ENCODE data around the gene PMPCA. TPM values are rescaled to one million over a fixed set of nuclear protein-coding genes. Genes with fewer than 3 reads are reported as not detected.

The PMPCA gene
- total RNA-seq, 4 donors from 2014 or later: 22.8 to 43.9 (median 35.0) TPM

GRCh38 chr9:136459425-136459824 is 49.0 kb downstream of the PMPCA start:
- H3K27me3 ChIP-seq: no peaks in the 10 kb centered on the region
- H3K4me1 ChIP-seq: no peaks in the 10 kb centered on the region
- no peak for TF ChIP-seq EP300 (IDR thresholded peaks at IDR 0.05)
- no peak for TF ChIP-seq POLR2AphosphoS5 (IDR thresholded peaks at IDR 0.05)
- TF ChIP-seq POLR2A (IDR thresholded peaks at IDR 0.05; ENCODE audit: low read depth): no peak
- no peak for TF ChIP-seq CTCF (IDR thresholded peaks at IDR 0.05)
- H3K27ac ChIP-seq (replicated peaks in 1 of 4): no peak overlapping the region
- intact Hi-C loops (cut with DNase I): no loop called here
- H3K36me3 ChIP-seq: peaks cover 99 to 100% (median 100%) of the 10 kb centered on the region in 4 donors
- DNase-seq (ENCODE audit: extremely low spot score): no peak
- no peak overlapping the region for H3K4me3 ChIP-seq
- H3K9me3 ChIP-seq: no peaks in the 10 kb centered on the region
- 96% methylated on average over 28 of the region's 28 CpGs for WGBS

- intact Hi-C loops (cut with DNase I): no loop called here
- DNase-seq (ENCODE audit: extremely low spot score): no peak
- peaks cover 99 to 100% (median 100%) of the 10 kb centered on the region in 4 donors for H3K36me3 ChIP-seq
Measured at GRCh38 chr9:136460772-136461325, 50.4 kb downstream of the PMPCA start.

GRCh38 chr9:136462664-136463063 is 52.2 kb downstream of the PMPCA start:
- no peak overlapping the region for H3K27ac ChIP-seq (replicated peaks in 1 of 4)
- H3K4me1 ChIP-seq: no peaks in the 10 kb centered on the region
- no peak for DNase-seq (ENCODE audit: extremely low spot score)
- no peaks in the 10 kb centered on the region for H3K27me3 ChIP-seq
- 89% methylated on average over 9 of the region's 17 CpGs for WGBS
- H3K36me3 ChIP-seq: peaks cover 98 to 100% (median 100%) of the 10 kb centered on the region in 4 donors
- H3K4me3 ChIP-seq: no peak overlapping the region
- intact Hi-C loops (cut with DNase I): no loop called here
- TF ChIP-seq EP300 (IDR thresholded peaks at IDR 0.05): no peak
- no peak for TF ChIP-seq POLR2A (IDR thresholded peaks at IDR 0.05; ENCODE audit: low read depth)
- no peak for TF ChIP-seq POLR2AphosphoS5 (IDR thresholded peaks at IDR 0.05)
- TF ChIP-seq CTCF (IDR thresholded peaks at IDR 0.05): no peak
- H3K9me3 ChIP-seq: no peaks in the 10 kb centered on the region

More at GRCh38 chr9:136460772-136461325, 50.4 kb downstream of the PMPCA start:
- 96% methylated on average over 12 of the region's 23 CpGs for WGBS
- Histone ChIP-seq H3K4me3 (no peak overlapping the region), H3K27ac (replicated peaks in 1 of 4) (no peak overlapping the region), H3K27me3 (no peaks in the 10 kb centered on the region), H3K4me1 (no peaks in the 10 kb centered on the region), H3K9me3 (no peaks in the 10 kb centered on the region)
- TF ChIP-seq EP300 (IDR thresholded peaks at IDR 0.05) (no peak), POLR2A (IDR thresholded peaks at IDR 0.05; ENCODE audit: low read depth) (no peak), POLR2AphosphoS5 (IDR thresholded peaks at IDR 0.05) (no peak), CTCF (IDR thresholded peaks at IDR 0.05) (no peak)

- intact Hi-C loops (cut with DNase I): no loop called here
- TF ChIP-seq POLR2AphosphoS5 (IDR thresholded peaks at IDR 0.05) (no peak), POLR2A (IDR thresholded peaks at IDR 0.05; ENCODE audit: low read depth) (no peak), CTCF (IDR thresholded peaks at IDR 0.05) (no peak), EP300 (IDR thresholded peaks at IDR 0.05) (no peak)
- Histone ChIP-seq H3K27ac (replicated peaks in 1 of 4) (no peak overlapping the region), H3K36me3 (peaks cover 96 to 100% (median 99%) of the 10 kb centered on the region in 4 donors), H3K27me3 (no peaks in the 10 kb centered on the region), H3K9me3 (no peaks in the 10 kb centered on the region), H3K4me1 (no peaks in the 10 kb centered on the region), H3K4me3 (no peak overlapping the region)
- WGBS: 92% methylated on average over 2 of the region's 14 CpGs
- DNase-seq (ENCODE audit: extremely low spot score): no peak
Measured at GRCh38 chr9:136463578-136463977, 53.1 kb downstream of the PMPCA start.

- Histone ChIP-seq H3K27ac (replicated peaks in 1 of 4) (no peak overlapping the region), H3K4me1 (no peaks in the 10 kb centered on the region), H3K9me3 (no peaks in the 10 kb centered on the region), H3K4me3 (no peak overlapping the region), H3K36me3 (peaks cover 93 to 100% (median 99%) of the 10 kb centered on the region in 4 donors), H3K27me3 (no peaks in the 10 kb centered on the region)
- no peak for TF ChIP-seq EP300 (IDR thresholded peaks at IDR 0.05)
- TF ChIP-seq POLR2AphosphoS5 (IDR thresholded peaks at IDR 0.05): no peak
- TF ChIP-seq CTCF (IDR thresholded peaks at IDR 0.05): no peak
- TF ChIP-seq POLR2A (IDR thresholded peaks at IDR 0.05; ENCODE audit: low read depth): no peak
- DNase-seq (ENCODE audit: extremely low spot score): no peak
- WGBS: 87% methylated on average over 6 of the region's 6 CpGs
- intact Hi-C loops (cut with DNase I): no loop called here
Measured at GRCh38 chr9:136464241-136464640, 53.8 kb downstream of the PMPCA start.

Data from esophagus muscularis mucosa (tissue), 4 donors.